ENCODE measurements around the gene AMN.

Gene AMN

GRCh38 chr14:102947321-102948103 lies 25.0 kb downstream of the AMN start:
- Histone ChIP-seq H3K4me3 (ENCODE audit: extremely low read depth, insufficient read depth, low read length, poor library complexity, severe bottlenecking) (no peak overlapping the region), H3K9me3 (ENCODE audit: control insufficient read depth, low read length) (no peaks in the 10 kb centered on the region), H3K36me3 (ENCODE audit: control insufficient read depth, insufficient read depth, low read length) (peaks cover 92% of the 10 kb centered on the region), H3K27ac (ENCODE audit: low read depth, low read length, severe bottlenecking) (no peak overlapping the region), H3K4me1 (ENCODE audit: control insufficient read depth, insufficient read depth, low read length, poor library complexity, severe bottlenecking) (peaks cover 7% of the 10 kb centered on the region)
- 92 to 93% methylated on average over 20 to 21 of the region's 27 CpGs for WGBS, 2 experiments (ENCODE audit: insufficient coverage in 2 of 2)

GRCh38 chr14:102948698-102949061 lies 26.2 kb downstream of the AMN start:
- 97 to 100% methylated on average over 4 to 8 of the region's 9 CpGs for WGBS, 2 experiments (ENCODE audit: insufficient coverage in 2 of 2)
- no peaks in the 10 kb centered on the region for H3K9me3 ChIP-seq (ENCODE audit: control insufficient read depth, low read length)
- no peak overlapping the region for H3K27ac ChIP-seq (ENCODE audit: low read depth, low read length, severe bottlenecking)
- H3K4me1 ChIP-seq (ENCODE audit: control insufficient read depth, insufficient read depth, low read length, poor library complexity, severe bottlenecking), result peaks cover 7% of the 10 kb centered on the region
- peaks cover 93% of the 10 kb centered on the region for H3K36me3 ChIP-seq (ENCODE audit: control insufficient read depth, insufficient read depth, low read length)
- no peak overlapping the region for H3K4me3 ChIP-seq (ENCODE audit: extremely low read depth, insufficient read depth, low read length, poor library complexity, severe bottlenecking)

DNA sequence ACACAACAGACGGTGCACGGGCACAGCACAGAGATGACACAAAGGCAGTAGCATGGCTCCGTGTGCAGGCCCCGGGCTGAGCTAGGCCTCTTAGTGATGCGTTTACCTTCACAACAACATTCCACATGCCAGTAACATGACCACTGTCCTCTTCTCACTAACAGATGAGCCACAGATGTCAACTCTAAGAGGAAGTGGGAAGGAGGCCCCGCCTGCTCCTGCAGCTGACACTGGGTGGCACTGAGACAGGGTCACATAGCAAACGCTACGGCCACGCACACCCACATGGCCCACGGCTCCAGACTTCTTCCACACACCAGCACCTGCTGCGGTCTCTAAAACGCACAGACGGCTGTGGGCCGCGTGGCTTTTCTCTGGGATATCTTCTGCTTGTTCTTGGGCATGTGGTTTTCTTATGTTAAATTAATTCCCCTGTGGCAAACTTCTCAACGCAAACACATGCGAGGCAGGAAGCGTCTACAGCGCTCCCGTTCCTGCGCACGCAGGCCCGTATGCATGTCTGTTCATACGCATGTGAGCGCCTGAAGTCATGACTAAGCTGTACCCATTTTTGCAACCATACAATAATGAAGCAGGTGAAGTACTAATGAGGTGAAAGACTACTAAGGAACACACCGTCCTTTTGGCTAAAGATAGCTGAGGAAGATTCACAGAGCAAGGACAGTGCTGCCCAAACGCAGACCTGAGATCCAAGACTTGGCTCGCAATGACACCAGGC lies 26.8 kb downstream of the AMN start:
- Histone ChIP-seq H3K9me3 (ENCODE audit: control insufficient read depth, low read length) (no peaks in the 10 kb centered on the region), H3K4me1 (ENCODE audit: control insufficient read depth, insufficient read depth, low read length, poor library complexity, severe bottlenecking) (peaks cover 7% of the 10 kb centered on the region), H3K36me3 (ENCODE audit: control insufficient read depth, insufficient read depth, low read length) (peaks cover 93% of the 10 kb centered on the region), H3K27ac (ENCODE audit: low read depth, low read length, severe bottlenecking) (no peak overlapping the region), H3K4me3 (ENCODE audit: extremely low read depth, insufficient read depth, low read length, poor library complexity, severe bottlenecking) (no peak overlapping the region)
- WGBS, 2 experiments (ENCODE audit: insufficient coverage in 2 of 2), result 96% methylated on average over 21 to 26 of the region's 28 CpGs

GRCh38 chr14:102949801-102950451 lies 27.5 kb downstream of the AMN start:
- Histone ChIP-seq H3K4me3 (ENCODE audit: extremely low read depth, insufficient read depth, low read length, poor library complexity, severe bottlenecking) (no peak overlapping the region), H3K36me3 (ENCODE audit: control insufficient read depth, insufficient read depth, low read length) (peaks cover 93% of the 10 kb centered on the region), H3K9me3 (ENCODE audit: control insufficient read depth, low read length) (no peaks in the 10 kb centered on the region), H3K27ac (ENCODE audit: low read depth, low read length, severe bottlenecking) (no peak overlapping the region), H3K4me1 (ENCODE audit: control insufficient read depth, insufficient read depth, low read length, poor library complexity, severe bottlenecking) (peaks cover 7% of the 10 kb centered on the region)
- 94 to 96% methylated on average over 23 of the region's 23 CpGs for WGBS, 2 experiments (ENCODE audit: insufficient coverage in 2 of 2)

DNA sequence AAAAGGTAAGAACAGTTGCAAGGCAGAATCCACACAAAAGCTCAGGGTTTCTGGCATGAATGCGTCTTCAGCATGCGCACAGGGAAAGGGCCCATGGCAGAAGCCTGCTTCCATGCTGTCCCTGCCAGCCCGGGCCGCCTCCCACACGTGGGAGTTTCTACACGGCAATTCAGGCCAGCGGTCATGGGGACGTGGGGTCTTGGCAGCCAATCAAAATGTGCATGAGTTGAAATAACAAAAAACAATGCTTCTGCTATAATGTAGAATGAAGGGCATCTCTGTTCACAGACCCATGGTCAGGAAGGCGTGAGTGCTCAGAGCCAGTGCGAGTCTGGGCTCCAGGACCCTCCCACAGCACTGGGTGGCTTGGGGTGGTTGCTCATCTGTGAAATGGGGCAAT lies 28.6 kb downstream of the AMN start:
- H3K4me1 ChIP-seq (ENCODE audit: control insufficient read depth, insufficient read depth, low read length, poor library complexity, severe bottlenecking), result peaks cover 7% of the 10 kb centered on the region
- no peak overlapping the region for H3K4me3 ChIP-seq (ENCODE audit: extremely low read depth, insufficient read depth, low read length, poor library complexity, severe bottlenecking)
- H3K36me3 ChIP-seq (ENCODE audit: control insufficient read depth, insufficient read depth, low read length), result peaks cover 93% of the 10 kb centered on the region
- WGBS, 2 experiments (ENCODE audit: insufficient coverage in 2 of 2), result 92 to 96% methylated on average over 9 to 10 of the region's 10 CpGs
- H3K9me3 ChIP-seq (ENCODE audit: control insufficient read depth, low read length), result no peaks in the 10 kb centered on the region
- H3K27ac ChIP-seq (ENCODE audit: low read depth, low read length, severe bottlenecking), result no peak overlapping the region

DNA sequence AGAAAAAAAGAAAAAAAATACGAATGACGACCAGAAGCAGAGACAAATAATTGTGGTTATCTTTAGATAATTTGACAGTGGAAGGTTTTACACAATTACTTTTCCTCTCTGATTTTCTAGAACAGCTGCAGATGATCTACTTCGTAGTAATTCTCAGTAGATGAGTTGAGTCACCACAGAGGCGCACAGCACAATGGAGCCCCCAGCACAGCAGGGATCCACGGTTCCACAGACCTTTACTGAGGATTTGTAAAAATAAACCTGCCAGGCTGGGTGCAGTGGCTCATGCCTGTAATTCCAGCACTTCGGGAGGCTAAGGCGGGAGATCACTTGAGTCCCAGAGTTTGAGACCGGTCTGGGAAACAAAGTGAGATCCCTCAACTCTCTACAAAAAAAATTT lies 29.3 kb downstream of the AMN start:
- peaks cover 93% of the 10 kb centered on the region for H3K36me3 ChIP-seq (ENCODE audit: control insufficient read depth, insufficient read depth, low read length)
- H3K4me3 ChIP-seq (ENCODE audit: extremely low read depth, insufficient read depth, low read length, poor library complexity, severe bottlenecking), result no peak overlapping the region
- no peak overlapping the region for H3K27ac ChIP-seq (ENCODE audit: low read depth, low read length, severe bottlenecking)
- 83 to 95% methylated on average over 4 to 5 of the region's 8 CpGs for WGBS, 2 experiments (ENCODE audit: insufficient coverage in 2 of 2)
- H3K4me1 ChIP-seq (ENCODE audit: control insufficient read depth, insufficient read depth, low read length, poor library complexity, severe bottlenecking), result peaks cover 7% of the 10 kb centered on the region
- no peaks in the 10 kb centered on the region for H3K9me3 ChIP-seq (ENCODE audit: control insufficient read depth, low read length)

GRCh38 chr14:102952276-102952675 lies 29.8 kb downstream of the AMN start:
- Histone ChIP-seq H3K9me3 (ENCODE audit: control insufficient read depth, low read length) (no peaks in the 10 kb centered on the region), H3K27ac (ENCODE audit: low read depth, low read length, severe bottlenecking) (no peak overlapping the region), H3K4me3 (ENCODE audit: extremely low read depth, insufficient read depth, low read length, poor library complexity, severe bottlenecking) (no peak overlapping the region), H3K4me1 (ENCODE audit: control insufficient read depth, insufficient read depth, low read length, poor library complexity, severe bottlenecking) (peaks cover 7% of the 10 kb centered on the region), H3K36me3 (ENCODE audit: control insufficient read depth, insufficient read depth, low read length) (peaks cover 93% of the 10 kb centered on the region)
- 98 to 100% methylated on average over 2 to 6 of the region's 6 CpGs for WGBS, 2 experiments (ENCODE audit: insufficient coverage in 2 of 2)

DNA sequence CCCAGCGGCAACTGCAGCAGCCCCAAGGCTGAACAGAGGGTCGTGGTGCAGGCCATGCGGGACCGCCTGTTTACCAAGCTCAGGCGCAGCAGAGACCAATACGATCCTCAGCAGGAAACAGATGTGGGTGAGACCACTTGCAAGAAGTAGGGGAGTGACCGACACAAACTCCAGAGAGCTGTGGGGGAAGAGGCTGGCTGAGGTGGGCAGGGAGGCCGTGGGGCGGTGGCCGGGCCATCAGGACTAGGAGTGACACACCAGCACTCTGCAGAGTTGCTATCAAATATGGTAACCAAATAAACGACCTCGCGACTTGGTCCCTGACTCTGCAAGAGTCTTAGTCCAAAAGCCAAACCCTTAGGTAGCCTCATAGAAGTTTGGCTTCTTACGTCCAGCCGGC lies 30.6 kb downstream of the AMN start:
- Histone ChIP-seq H3K36me3 (ENCODE audit: control insufficient read depth, insufficient read depth, low read length) (peaks cover 95% of the 10 kb centered on the region), H3K27ac (ENCODE audit: low read depth, low read length, severe bottlenecking) (no peak overlapping the region), H3K9me3 (ENCODE audit: control insufficient read depth, low read length) (no peaks in the 10 kb centered on the region), H3K4me3 (ENCODE audit: extremely low read depth, insufficient read depth, low read length, poor library complexity, severe bottlenecking) (no peak overlapping the region), H3K4me1 (ENCODE audit: control insufficient read depth, insufficient read depth, low read length, poor library complexity, severe bottlenecking) (peaks cover 7% of the 10 kb centered on the region)
- 93 to 97% methylated on average over 15 of the region's 15 CpGs for WGBS, 2 experiments (ENCODE audit: insufficient coverage in 2 of 2)

DNA sequence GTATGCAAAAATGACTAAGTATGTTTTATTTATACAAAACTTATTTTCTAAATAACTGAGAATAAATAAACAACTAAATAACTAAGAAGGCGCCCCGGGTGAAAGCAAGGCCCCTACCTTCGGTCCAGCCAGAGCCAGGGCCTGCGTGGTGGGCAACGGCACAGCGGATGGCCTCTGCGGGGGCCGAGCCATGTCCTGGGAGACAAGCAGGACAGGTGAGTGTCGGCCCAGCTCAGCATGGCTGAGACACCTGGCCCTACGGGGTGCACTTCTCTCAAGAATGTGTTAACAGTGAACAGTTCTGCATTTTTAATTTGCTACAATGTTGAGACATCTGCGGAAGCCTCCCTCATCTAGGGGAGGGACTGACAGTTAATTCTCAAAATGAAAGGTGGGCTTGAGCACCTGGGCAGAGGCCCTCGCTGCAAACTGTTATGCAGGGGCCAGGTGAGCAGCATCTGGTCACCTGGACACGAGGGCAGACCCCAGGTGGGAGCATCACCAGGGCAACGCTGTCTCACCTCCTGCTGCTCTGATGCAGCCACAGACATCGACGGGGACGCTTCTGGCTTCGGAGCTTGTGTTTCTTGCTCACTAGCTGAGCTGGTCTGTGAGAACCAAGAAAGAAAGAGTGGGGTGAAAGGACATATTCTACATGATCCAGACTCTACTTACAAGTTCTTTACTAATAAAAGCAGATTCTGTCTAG lies 31.8 kb downstream of the AMN start:
- Histone ChIP-seq H3K27ac (ENCODE audit: low read depth, low read length, severe bottlenecking) (no peak overlapping the region), H3K9me3 (ENCODE audit: control insufficient read depth, low read length) (no peaks in the 10 kb centered on the region), H3K4me1 (ENCODE audit: control insufficient read depth, insufficient read depth, low read length, poor library complexity, severe bottlenecking) (peaks cover 2% of the 10 kb centered on the region), H3K4me3 (ENCODE audit: extremely low read depth, insufficient read depth, low read length, poor library complexity, severe bottlenecking) (no peak overlapping the region), H3K36me3 (ENCODE audit: control insufficient read depth, insufficient read depth, low read length) (peaks cover 99% of the 10 kb centered on the region)
- 96 to 97% methylated on average over 12 of the region's 18 CpGs for WGBS, 2 experiments (ENCODE audit: insufficient coverage in 2 of 2)

DNA sequence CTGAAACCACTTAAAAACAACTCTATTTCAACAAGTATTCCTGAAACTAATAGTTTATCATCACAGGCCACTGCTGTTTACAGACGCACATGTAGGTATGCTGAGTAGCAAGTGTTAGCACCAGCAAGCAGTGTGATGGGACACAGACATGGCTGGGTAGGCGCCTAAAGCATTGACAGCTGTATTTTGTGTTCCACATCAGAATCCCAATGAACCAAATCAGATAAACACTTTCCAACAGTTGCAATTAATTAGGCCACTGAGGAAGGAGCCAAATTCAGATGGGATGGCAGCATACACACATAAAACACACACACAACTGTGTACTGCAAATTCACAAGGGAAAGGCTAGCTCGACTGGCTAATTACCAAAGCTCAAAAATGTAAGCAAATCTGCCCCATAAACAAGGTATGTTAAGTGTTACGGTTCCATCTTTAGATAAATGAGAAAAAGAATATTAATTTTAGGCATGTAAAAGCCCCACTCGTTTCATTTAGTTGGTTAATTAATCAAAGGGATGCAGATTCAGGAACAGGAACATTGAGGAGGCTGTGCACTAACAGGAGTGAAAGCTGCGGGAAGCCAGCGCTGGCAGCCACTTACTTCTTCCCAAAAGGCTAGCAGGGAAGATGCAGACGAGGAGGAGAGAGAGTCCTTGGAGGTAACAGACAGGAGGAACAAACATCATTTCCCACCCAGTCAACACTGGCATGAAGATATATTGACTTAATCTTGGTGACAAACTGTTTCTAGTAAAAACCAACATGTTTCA lies 33.4 kb downstream of the AMN start:
- Histone ChIP-seq H3K4me1 (ENCODE audit: control insufficient read depth, insufficient read depth, low read length, poor library complexity, severe bottlenecking) (no peaks in the 10 kb centered on the region), H3K27ac (ENCODE audit: low read depth, low read length, severe bottlenecking) (no peak overlapping the region), H3K36me3 (ENCODE audit: control insufficient read depth, insufficient read depth, low read length) (peaks cover 99% of the 10 kb centered on the region), H3K9me3 (ENCODE audit: control insufficient read depth, low read length) (no peaks in the 10 kb centered on the region), H3K4me3 (ENCODE audit: extremely low read depth, insufficient read depth, low read length, poor library complexity, severe bottlenecking) (no peak overlapping the region)
- WGBS, 2 experiments (ENCODE audit: insufficient coverage in 2 of 2), result 96 to 100% methylated on average over 3 to 4 of the region's 8 CpGs

Measured in mesodermal cell (in vitro differentiated cells).